Measurements from ENCODE around the gene SURF2.
"Not testable (repeated sequence)": the region's sequence is repeated elsewhere in the genome, so short reads cannot be mapped to it uniquely, and the experiment has no call there.

SURF2 gene

DNA sequence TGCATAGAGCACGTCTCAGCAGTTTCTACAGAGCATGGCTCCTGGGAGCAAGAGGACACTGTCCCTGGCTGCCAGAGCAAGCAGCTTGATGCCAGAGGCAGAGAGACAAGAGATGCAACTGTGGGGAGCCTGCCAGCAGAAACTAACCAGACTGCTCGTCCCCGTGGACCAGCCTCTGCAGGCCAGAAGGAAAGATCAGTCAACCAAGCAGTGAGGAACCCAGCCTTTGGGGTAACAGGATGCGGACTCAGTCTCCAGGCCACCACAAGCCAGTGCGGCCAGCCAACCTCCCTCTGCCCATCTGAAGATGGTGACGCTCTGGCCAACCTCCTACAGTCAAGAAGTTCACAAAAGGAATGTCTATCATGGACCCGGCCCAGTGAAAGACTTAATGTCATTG, 15.8 kb downstream of the SURF2 start:
- no peaks in the 10 kb centered on the region for H3K27me3 Mint-ChIP-seq (ENCODE audit: low read depth)
- H3K9me3 Mint-ChIP-seq, result no peaks in the 10 kb centered on the region
- H3K4me1 Mint-ChIP-seq, result peaks cover 57% of the 10 kb centered on the region
- peak overlapping the region; percentile 58 to 76 (median 68) for H3K4me3 Mint-ChIP-seq
- peak overlapping the region in 1 of 3 experiments; percentile 13 for H3K27ac Mint-ChIP-seq
- H3K36me3 Mint-ChIP-seq (ENCODE audit: low read depth), result peaks cover 28% of the 10 kb centered on the region
- TF ChIP-seq, protein P1, sequence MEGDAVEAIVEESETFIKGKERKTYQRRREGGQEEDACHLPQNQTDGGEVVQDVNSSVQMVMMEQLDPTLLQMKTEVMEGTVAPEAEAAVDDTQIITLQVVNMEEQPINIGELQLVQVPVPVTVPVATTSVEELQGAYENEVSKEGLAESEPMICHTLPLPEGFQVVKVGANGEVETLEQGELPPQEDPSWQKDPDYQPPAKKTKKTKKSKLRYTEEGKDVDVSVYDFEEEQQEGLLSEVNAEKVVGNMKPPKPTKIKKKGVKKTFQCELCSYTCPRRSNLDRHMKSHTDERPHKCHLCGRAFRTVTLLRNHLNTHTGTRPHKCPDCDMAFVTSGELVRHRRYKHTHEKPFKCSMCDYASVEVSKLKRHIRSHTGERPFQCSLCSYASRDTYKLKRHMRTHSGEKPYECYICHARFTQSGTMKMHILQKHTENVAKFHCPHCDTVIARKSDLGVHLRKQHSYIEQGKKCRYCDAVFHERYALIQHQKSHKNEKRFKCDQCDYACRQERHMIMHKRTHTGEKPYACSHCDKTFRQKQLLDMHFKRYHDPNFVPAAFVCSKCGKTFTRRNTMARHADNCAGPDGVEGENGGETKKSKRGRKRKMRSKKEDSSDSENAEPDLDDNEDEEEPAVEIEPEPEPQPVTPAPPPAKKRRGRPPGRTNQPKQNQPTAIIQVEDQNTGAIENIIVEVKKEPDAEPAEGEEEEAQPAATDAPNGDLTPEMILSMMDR (IDR thresholded peaks at IDR 0.05; ENCODE audit: unreplicated experiment in 3 of 3), result no peak

DNA sequence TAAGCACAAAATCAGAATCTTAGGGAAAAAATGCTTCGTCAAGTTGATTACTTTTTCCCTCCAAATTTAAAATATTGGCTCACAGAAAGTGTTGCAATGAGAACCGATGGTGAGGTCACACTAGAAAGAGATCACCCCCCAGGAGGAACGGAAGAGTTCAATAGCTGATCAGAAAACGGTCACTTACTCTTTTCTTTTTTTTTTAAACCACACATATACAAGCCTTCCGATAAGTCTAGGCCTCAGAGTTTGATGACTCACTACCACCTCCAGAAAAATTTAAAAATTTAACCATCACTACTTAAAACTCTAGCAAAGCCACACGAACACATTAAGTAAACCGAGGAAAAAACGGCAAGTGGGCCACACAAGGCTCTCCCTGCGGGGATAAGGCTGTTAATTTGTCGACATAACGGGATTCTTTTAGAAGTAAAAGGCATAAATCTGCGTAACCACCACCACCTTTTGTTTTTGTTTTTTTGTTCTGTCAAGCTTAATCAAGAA, 18.3 kb downstream of the SURF2 start:
- TF ChIP-seq, protein P1 (IDR thresholded peaks at IDR 0.05; ENCODE audit: unreplicated experiment in 3 of 3), result no peak
- peaks cover 41% of the 10 kb centered on the region for H3K4me1 Mint-ChIP-seq
- H3K27me3 Mint-ChIP-seq (ENCODE audit: low read depth), result no peaks in the 10 kb centered on the region
- H3K9me3 Mint-ChIP-seq, result no peaks in the 10 kb centered on the region
- H3K36me3 Mint-ChIP-seq (ENCODE audit: low read depth), result peaks cover 20% of the 10 kb centered on the region
- peak overlapping the region; percentile 98 to 100 (median 99) for H3K4me3 Mint-ChIP-seq
- H3K27ac Mint-ChIP-seq, result peak overlapping the region; percentile 91 to 99 (median 98)

DNA sequence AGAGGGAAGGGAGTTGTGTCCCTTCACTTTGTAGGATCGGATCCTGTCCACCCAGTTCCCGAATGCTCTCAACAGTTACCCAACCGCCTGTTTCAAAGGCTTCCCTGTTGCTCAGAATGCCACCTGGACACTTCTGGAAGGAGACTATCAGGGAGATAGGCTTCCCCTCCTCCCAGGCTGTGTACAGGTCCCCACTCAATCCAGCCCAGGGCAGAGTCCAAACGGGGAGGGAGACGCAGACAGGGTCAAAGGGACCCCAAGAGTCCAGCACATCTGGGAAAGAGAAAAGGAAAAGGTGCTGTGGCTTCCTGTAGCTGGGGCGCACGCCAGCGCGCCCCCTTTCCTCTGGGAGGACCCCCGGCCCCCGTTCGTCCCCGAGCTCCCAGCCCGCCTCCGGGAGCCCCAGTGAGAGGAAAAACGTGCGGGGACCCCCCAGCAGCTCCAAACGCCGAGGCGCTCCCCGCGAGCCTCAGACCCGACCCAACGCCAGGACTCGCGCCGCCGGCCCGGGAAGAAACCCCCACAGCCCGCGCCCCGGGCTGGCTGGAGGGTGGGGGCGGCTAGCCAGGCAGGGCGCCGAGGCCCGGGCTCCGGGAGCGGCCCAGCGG, 18.9 kb downstream of the SURF2 start:
- Mint-ChIP-seq H3K36me3 (ENCODE audit: low read depth) (peaks cover 14% of the 10 kb centered on the region), H3K4me1 (peaks cover 36% of the 10 kb centered on the region), H3K4me3 (peak overlapping the region; percentile 98 to 100 (median 99)), H3K9me3 (no peaks in the 10 kb centered on the region), H3K27me3 (ENCODE audit: low read depth) (no peaks in the 10 kb centered on the region), H3K27ac (peak overlapping the region; percentile 91 to 99 (median 98))
- TF ChIP-seq, protein P1 (IDR thresholded peaks at IDR 0.05; ENCODE audit: unreplicated experiment in 3 of 3), result no peak

DNA sequence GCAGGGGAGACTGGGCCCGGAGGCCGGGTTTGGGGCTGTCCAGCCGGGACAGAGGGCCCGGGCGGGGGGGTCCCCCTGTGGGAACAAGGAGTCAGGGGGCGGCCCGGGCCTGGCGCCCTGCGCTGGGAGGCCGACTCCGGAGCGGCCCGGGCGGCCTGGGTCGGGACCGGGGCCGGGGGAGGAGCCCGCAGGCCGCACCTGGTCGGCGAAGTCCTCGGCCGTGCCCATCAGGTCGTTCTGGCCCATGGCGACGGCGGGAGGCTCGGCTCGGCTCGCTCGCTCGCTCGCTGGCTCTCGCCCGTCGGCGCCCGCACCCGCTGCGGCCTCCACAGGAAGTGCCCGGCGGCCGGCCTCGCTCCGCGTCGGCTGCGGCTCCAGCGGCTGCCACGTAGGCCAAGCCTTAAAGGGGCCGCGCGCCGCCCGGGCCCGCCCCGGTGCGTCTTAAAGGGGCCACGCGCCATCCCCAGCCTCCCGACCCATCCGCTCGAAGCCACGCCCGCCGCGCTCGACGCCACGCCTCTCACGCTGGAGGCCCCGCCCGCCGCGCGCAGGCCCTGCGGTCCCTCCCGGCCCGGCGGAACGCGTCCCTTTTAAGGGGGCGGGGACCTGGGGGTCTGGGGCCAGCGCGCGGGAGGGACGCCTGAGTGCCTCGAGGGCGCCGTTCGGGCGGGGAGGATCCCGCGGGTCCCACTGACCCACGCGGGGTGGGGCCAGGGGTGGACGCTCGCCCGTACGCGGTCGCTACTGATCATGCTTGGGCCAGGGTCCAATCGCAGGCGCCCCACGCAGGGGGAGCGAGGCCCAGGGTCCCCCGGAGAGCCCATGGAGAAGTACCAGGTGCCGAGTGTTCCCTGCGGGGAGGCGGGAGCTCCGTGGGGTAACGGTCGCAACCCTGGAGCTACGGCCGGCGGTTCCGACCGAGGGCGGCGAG, 19.6 kb downstream of the SURF2 start, which contains the start of the genes STKLD1 and SURF4:
Gene STKLD1, plus strand, starts transcription at position 643 of the 931 bp plus-strand sequence. Its CDS starts 108 bp downstream, at position 751.
Gene SURF4, minus strand, starts transcription at position 337 of the 931 bp plus-strand sequence. Its CDS starts 91 bp downstream, at position 246.
- H3K4me1 Mint-ChIP-seq, result peaks cover 28% of the 10 kb centered on the region
- TF ChIP-seq, protein P1 (IDR thresholded peaks at IDR 0.05; ENCODE audit: unreplicated experiment in 3 of 3), result no peak
- peak within 1 kb of the TSS; percentile 98 to 100 (median 99) for H3K4me3 Mint-ChIP-seq
- H3K27me3 Mint-ChIP-seq (ENCODE audit: low read depth), result no peaks in the 10 kb centered on the region
- peak within 1 kb of the TSS; percentile 91 to 99 (median 98) for H3K27ac Mint-ChIP-seq
- H3K9me3 Mint-ChIP-seq, result no peaks in the 10 kb centered on the region
- peaks cover 11% of the 10 kb centered on the region for H3K36me3 Mint-ChIP-seq (ENCODE audit: low read depth)

DNA sequence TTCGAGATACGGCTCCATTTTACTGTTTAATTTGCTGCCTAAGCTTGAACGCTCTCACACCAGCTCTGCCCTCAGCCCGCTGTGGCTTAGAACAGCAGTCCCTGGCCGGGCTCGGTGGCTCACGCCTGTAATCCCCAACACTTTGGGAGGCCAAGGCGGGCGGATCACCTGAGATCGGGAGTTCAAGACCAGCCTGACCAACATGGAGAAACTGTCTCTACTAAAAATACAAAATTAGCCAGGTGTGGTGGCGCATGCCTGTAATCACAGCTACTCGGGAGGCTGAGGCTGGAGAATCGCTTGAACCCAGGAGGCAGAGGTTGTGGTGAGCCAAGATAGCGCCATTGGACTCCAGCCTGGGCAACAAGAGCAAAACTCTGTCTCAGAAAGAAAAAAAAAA, 20.9 kb downstream of the SURF2 start:
- H3K4me1 Mint-ChIP-seq, result peaks cover 15% of the 10 kb centered on the region
- H3K4me3 Mint-ChIP-seq, result peak overlapping the region; percentile 75 to 82 (median 82)
- H3K27ac Mint-ChIP-seq, result peak overlapping the region in 1 of 3 experiments; percentile 64
- H3K9me3 Mint-ChIP-seq; H3K27me3 Mint-ChIP-seq (ENCODE audit: low read depth); H3K36me3 Mint-ChIP-seq (ENCODE audit: low read depth): not testable (repeated sequence)

DNA sequence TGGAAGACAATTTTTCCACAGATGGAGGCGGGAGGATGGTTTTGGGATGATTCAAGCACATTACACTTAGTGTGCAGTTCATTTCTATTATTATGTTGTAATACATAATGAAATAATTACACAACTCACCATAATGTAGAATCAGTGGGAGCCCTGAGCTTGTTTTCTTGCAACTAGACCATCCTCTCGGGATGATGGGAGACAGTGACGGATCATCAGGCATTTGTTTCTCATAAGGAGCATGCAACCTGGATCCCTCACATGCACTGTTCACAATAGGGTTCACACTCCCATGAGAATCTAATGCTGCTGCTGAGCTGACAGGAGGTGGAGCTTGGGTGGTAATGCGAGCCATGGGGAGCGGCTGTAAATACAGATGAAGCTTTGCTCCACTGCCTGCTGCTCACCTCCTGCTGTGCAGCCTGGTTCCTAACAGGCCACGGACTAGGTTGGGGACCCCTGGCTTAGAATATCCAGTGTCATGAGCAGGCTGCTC, 21.4 kb downstream of the SURF2 start:
- Mint-ChIP-seq H3K4me1 (peaks cover 10% of the 10 kb centered on the region), H3K27me3 (ENCODE audit: low read depth) (no peaks in the 10 kb centered on the region), H3K9me3 (no peaks in the 10 kb centered on the region), H3K36me3 (ENCODE audit: low read depth) (peaks cover 6% of the 10 kb centered on the region), H3K4me3 (peak overlapping the region; percentile 19 to 75 (median 74)), H3K27ac (no peak overlapping the region)
- TF ChIP-seq, protein P1 (IDR thresholded peaks at IDR 0.05; ENCODE audit: unreplicated experiment in 3 of 3), result no peak

All from nephron (organoid).